Measurements from ENCODE around the gene ABCC12.

DNA sequence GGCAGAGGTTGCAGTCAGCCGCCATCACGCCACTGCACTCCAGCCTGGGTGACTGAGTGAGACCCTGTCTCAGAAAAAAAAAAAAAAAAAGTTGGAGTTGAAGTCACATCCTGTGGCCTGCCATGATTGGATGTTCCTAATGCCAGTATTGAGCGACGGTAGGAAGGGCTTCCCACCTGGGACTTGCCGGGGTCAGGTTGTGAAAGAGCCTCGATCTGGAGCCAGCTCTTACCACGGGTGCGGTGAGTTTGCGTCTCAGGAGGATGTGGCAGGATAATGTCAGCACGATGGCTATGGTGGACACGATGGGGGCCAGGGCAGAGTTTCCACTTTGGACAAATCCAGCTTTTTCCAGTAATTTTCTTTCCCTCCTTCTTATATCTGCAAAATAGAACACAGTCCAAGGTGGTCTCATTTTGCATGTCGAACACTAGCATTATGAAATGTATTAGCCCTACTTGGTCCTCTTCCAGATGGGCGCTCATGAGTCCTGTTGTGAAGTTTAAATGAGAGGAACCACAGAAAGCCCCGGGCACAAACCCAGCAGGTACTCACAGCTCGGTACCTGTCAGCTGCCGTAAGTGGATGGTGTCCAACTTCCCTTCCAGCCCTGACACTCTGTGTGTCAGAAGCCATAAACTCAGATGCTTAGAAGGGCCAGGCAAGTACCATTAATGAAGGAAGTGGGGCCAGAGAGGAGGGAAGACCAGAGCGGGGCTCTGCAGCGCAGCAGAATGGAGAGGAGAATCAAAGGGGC, 22.2 kb downstream of the ABCC12 start:
- no peak for TF ChIP-seq SP1 (IDR thresholded peaks at IDR 0.05)
- no peak for TF ChIP-seq BHLHE40 (IDR thresholded peaks at IDR 0.05; ENCODE audit: borderline replicate concordance)
- no peak for TF ChIP-seq PKNOX1 (IDR thresholded peaks at IDR 0.05)
- no peak for TF ChIP-seq ELF4 (IDR thresholded peaks at IDR 0.05)
- no peak for TF ChIP-seq HDGF (IDR thresholded peaks at IDR 0.05; ENCODE audit: borderline replicate concordance)
- no peak for TF ChIP-seq FOXK2 (IDR thresholded peaks at IDR 0.05)
- TF ChIP-seq ARNT (IDR thresholded peaks at IDR 0.05), result no peak
- no peak for TF ChIP-seq LEF1 (IDR thresholded peaks at IDR 0.05; ENCODE audit: borderline replicate concordance)
